ENCODE data around the gene NEDD9.

- TF ChIP-seq CTCF (IDR thresholded peaks at IDR 0.05) = no peak
- no peak for TF ChIP-seq TCF7L2 (IDR thresholded peaks at IDR 0.05; ENCODE audit: low read depth, low read length)
- no peak for TF ChIP-seq SIN3A (IDR thresholded peaks at IDR 0.05; ENCODE audit: borderline replicate concordance, insufficient read depth, low read depth, low read length)
- TF ChIP-seq REST (IDR thresholded peaks at IDR 0.05; ENCODE audit: insufficient read depth in 1 of 2, low read depth in 2 of 2, low read length in 1 of 2) = no peak
- TF ChIP-seq POLR2AphosphoS5 (IDR thresholded peaks at IDR 0.05; ENCODE audit: low read depth, low read length) = no peak
These were observed 17.6 kb upstream of the NEDD9 start for GRCh38 chr6:11250108-11250507.
